ENCODE data around the gene SVBP. TPM values are rescaled to one million over a fixed set of nuclear protein-coding genes. Genes with fewer than 3 reads are reported as not detected.

The SVBP gene
- total RNA-seq, 2 experiments from 2014 or later = 18.9 to 23.1 TPM

GRCh38 chr1:42841010-42841409, 23.8 kb upstream of the SVBP start:
- Histone ChIP-seq H3K79me2 (ENCODE audit: insufficient read depth, low read depth, low read length) (no peaks in the 10 kb centered on the region), H3K4me3 (ENCODE audit: low read depth, low read length, poor library complexity, severe bottlenecking) (no peak overlapping the region), H2AFZ (ENCODE audit: low read length) (no peak overlapping the region), H3K9me2 (ENCODE audit: insufficient read depth, low read length) (no peaks in the 10 kb centered on the region), H3K36me3 (ENCODE audit: insufficient read depth, low read length) (no peaks in the 10 kb centered on the region), H3K4me2 (ENCODE audit: low read length) (no peak overlapping the region), H3K27ac (ENCODE audit: low read depth, low read length, poor library complexity, severe bottlenecking) (no peak overlapping the region), H3K4me1 (ENCODE audit: insufficient read depth, low read length, poor library complexity, severe bottlenecking) (peaks cover 5% of the 10 kb centered on the region), H3K9me3 (ENCODE audit: low read length) (no peaks in the 10 kb centered on the region), H4K20me1 (ENCODE audit: insufficient read depth, low read length) (no peaks in the 10 kb centered on the region)
- no peak for TF ChIP-seq EZH2phosphoT487 (IDR thresholded peaks at IDR 0.05; ENCODE audit: borderline replicate concordance, low read depth, low read length)
- TF ChIP-seq, protein P1, sequence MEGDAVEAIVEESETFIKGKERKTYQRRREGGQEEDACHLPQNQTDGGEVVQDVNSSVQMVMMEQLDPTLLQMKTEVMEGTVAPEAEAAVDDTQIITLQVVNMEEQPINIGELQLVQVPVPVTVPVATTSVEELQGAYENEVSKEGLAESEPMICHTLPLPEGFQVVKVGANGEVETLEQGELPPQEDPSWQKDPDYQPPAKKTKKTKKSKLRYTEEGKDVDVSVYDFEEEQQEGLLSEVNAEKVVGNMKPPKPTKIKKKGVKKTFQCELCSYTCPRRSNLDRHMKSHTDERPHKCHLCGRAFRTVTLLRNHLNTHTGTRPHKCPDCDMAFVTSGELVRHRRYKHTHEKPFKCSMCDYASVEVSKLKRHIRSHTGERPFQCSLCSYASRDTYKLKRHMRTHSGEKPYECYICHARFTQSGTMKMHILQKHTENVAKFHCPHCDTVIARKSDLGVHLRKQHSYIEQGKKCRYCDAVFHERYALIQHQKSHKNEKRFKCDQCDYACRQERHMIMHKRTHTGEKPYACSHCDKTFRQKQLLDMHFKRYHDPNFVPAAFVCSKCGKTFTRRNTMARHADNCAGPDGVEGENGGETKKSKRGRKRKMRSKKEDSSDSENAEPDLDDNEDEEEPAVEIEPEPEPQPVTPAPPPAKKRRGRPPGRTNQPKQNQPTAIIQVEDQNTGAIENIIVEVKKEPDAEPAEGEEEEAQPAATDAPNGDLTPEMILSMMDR (conservative IDR thresholded peaks at IDR 0.05; ENCODE audit: low read length) = no peak
- BruUV-seq (replicated peaks) = no TSS peak
- POLR2A ChIA-PET = no interaction called here
- intact Hi-C loops (cut with micrococcal nuclease; ENCODE audit: unreplicated experiment) = no loop called here
- CTCF ChIA-PET (ENCODE audit: unreplicated experiment) = no interaction called here
- DNase-seq (ENCODE audit: low spot score) = no peak

GRCh38 chr1:42838482-42839190, 21.4 kb upstream of the SVBP start:
- no peak for DNase-seq (ENCODE audit: low spot score)
- H3K4me1 ChIP-seq (ENCODE audit: insufficient read depth, low read length, poor library complexity, severe bottlenecking) = no peaks in the 10 kb centered on the region
- intact Hi-C loops (cut with micrococcal nuclease; ENCODE audit: unreplicated experiment) = no loop called here
- no peaks in the 10 kb centered on the region for H3K36me3 ChIP-seq (ENCODE audit: insufficient read depth, low read length)
- H3K4me2 ChIP-seq (ENCODE audit: low read length) = no peak overlapping the region
- no peaks in the 10 kb centered on the region for H3K9me2 ChIP-seq (ENCODE audit: insufficient read depth, low read length)
- no TSS peak for BruUV-seq (replicated peaks)
- H3K9me3 ChIP-seq (ENCODE audit: low read length) = no peaks in the 10 kb centered on the region
- H3K79me2 ChIP-seq (ENCODE audit: insufficient read depth, low read depth, low read length) = no peaks in the 10 kb centered on the region
- CTCF ChIA-PET (ENCODE audit: unreplicated experiment) = interaction anchor here (0.8 kb wide), 1 partner anchor 74 kb away, joined by 4 read pairs; no protein-coding TSS in a partner anchor
- H3K4me3 ChIP-seq (ENCODE audit: low read depth, low read length, poor library complexity, severe bottlenecking) = no peak overlapping the region
- H3K27ac ChIP-seq (ENCODE audit: low read depth, low read length, poor library complexity, severe bottlenecking) = no peak overlapping the region
- POLR2A ChIA-PET = interaction anchor here (1.7 kb wide), 1 partner anchor 10 kb away, joined by 10 read pairs; no protein-coding TSS in a partner anchor
- TF ChIP-seq, protein P1 (conservative IDR thresholded peaks at IDR 0.05; ENCODE audit: low read length) = no peak
- no peak for TF ChIP-seq EZH2phosphoT487 (IDR thresholded peaks at IDR 0.05; ENCODE audit: borderline replicate concordance, low read depth, low read length)
- no peak overlapping the region for H2AFZ ChIP-seq (ENCODE audit: low read length)
- no peaks in the 10 kb centered on the region for H4K20me1 ChIP-seq (ENCODE audit: insufficient read depth, low read length)

- H2AFZ ChIP-seq (ENCODE audit: low read length) = no peak overlapping the region
- no TSS peak for BruUV-seq (replicated peaks)
- no peaks in the 10 kb centered on the region for H3K79me2 ChIP-seq (ENCODE audit: insufficient read depth, low read depth, low read length)
- intact Hi-C loops (cut with micrococcal nuclease; ENCODE audit: unreplicated experiment) = no loop called here
- no peak overlapping the region for H3K4me2 ChIP-seq (ENCODE audit: low read length)
- no peaks in the 10 kb centered on the region for H3K9me3 ChIP-seq (ENCODE audit: low read length)
- no peaks in the 10 kb centered on the region for H3K36me3 ChIP-seq (ENCODE audit: insufficient read depth, low read length)
- H4K20me1 ChIP-seq (ENCODE audit: insufficient read depth, low read length) = no peaks in the 10 kb centered on the region
- ChIA-PET POLR2A (interaction anchor here (1.7 kb wide), 1 partner anchor 11 kb away, joined by 10 read pairs; no protein-coding TSS in a partner anchor), CTCF (ENCODE audit: unreplicated experiment) (interaction anchor here (0.5 to 0.8 kb wide), 2 partner anchors 75 to 263 kb away, joined by 3 to 4 read pairs; no protein-coding TSS in a partner anchor)
- H3K27ac ChIP-seq (ENCODE audit: low read depth, low read length, poor library complexity, severe bottlenecking) = no peak overlapping the region
- TF ChIP-seq, protein P1 (conservative IDR thresholded peaks at IDR 0.05; ENCODE audit: low read length) = no peak
- TF ChIP-seq EZH2phosphoT487 (IDR thresholded peaks at IDR 0.05; ENCODE audit: borderline replicate concordance, low read depth, low read length) = no peak
- H3K9me2 ChIP-seq (ENCODE audit: insufficient read depth, low read length) = no peaks in the 10 kb centered on the region
- no peak for DNase-seq (ENCODE audit: low spot score)
- H3K4me1 ChIP-seq (ENCODE audit: insufficient read depth, low read length, poor library complexity, severe bottlenecking) = no peaks in the 10 kb centered on the region
- H3K4me3 ChIP-seq (ENCODE audit: low read depth, low read length, poor library complexity, severe bottlenecking) = no peak overlapping the region
Observed at GRCh38 chr1:42837709-42838108, 20.5 kb upstream of the SVBP start.
